GM18951 (cell line): ENCODE results near the gene DEXI.

Source experiments
- POLR2A ChIP-seq: IDR thresholded peaks from 4 replicates; pipeline ENCODE4 v1.6.1; 2011; ENCODE audit warnings: mild to moderate bottlenecking; ENCODE audit not compliant: insufficient read length, insufficient read depth; ENCODE audit errors: extremely low read depth
- in situ Hi-C: fragments of 300-500 bp; cut with MboI; formaldehyde crosslinking; loops from one replicate; pipeline ENCODE4 v1.12.0; 2022; ENCODE audit warnings: low sequenced_read_pairs, mixed read lengths, inconsistent platforms; ENCODE audit not compliant: unreplicated experiment

DEXI gene

GRCh38 chr16:10964891-10965326 lies 22.6 kb upstream of the DEXI start:
- in situ Hi-C loops, result loop anchor here (10.0 to 25.0 kb wide), 4 partner anchors 272 to 847 kb away; partner anchors contain the start of gene SNN
- TF ChIP-seq POLR2A, result no peak

GRCh38 chr16:10964039-10964890 lies 22.0 kb upstream of the DEXI start:
- in situ Hi-C loops, result loop anchor here (10.0 to 25.0 kb wide), 4 partner anchors 273 to 848 kb away; partner anchors contain the start of gene SNN
- no peak for TF ChIP-seq POLR2A

- in situ Hi-C loops, result loop anchor here (10.0 to 25.0 kb wide), 4 partner anchors 276 to 851 kb away; partner anchors contain the start of gene SNN
Observed at GRCh38 chr16:10961231-10961630, 19.0 kb upstream of the DEXI start.

GRCh38 chr16:10959161-10959560 lies 16.9 kb upstream of the DEXI start:
- TF ChIP-seq POLR2A, result no peak
- in situ Hi-C loops, result loop anchor here (25.0 kb wide), 3 partner anchors 278 to 853 kb away; partner anchors contain the start of gene SNN

More at GRCh38 chr16:10961231-10961630, 19.0 kb upstream of the DEXI start:
- TF ChIP-seq POLR2A, result no peak

GRCh38 chr16:10957771-10958482 lies 15.7 kb upstream of the DEXI start:
- no peak for TF ChIP-seq POLR2A
- in situ Hi-C loops, result loop anchor here (25.0 kb wide), 3 partner anchors 279 to 854 kb away; partner anchors contain the start of gene SNN

GRCh38 chr16:10954903-10955302 lies 12.6 kb upstream of the DEXI start:
- TF ChIP-seq POLR2A, result no peak
- in situ Hi-C loops, result loop anchor here (25.0 kb wide), 3 partner anchors 282 to 857 kb away; partner anchors contain the start of gene SNN

GRCh38 chr16:10951026-10951425 lies 8.8 kb upstream of the DEXI start:
- in situ Hi-C loops, result loop anchor here (25.0 kb wide), 3 partner anchors 286 to 861 kb away; partner anchors contain the start of gene SNN
- TF ChIP-seq POLR2A, result no peak

GRCh38 chr16:10950393-10950792 lies 8.1 kb upstream of the DEXI start:
- in situ Hi-C loops, result loop anchor here (25.0 kb wide), 3 partner anchors 287 to 862 kb away; partner anchors contain the start of gene SNN

GRCh38 chr16:10949424-10949970 lies 7.2 kb upstream of the DEXI start:
- in situ Hi-C loops, result no loop called here
- no peak for TF ChIP-seq POLR2A

More at GRCh38 chr16:10950393-10950792, 8.1 kb upstream of the DEXI start:
- no peak for TF ChIP-seq POLR2A

GRCh38 chr16:10947211-10947787 lies 5.0 kb upstream of the DEXI start:
- TF ChIP-seq POLR2A, result no peak
- in situ Hi-C loops, result no loop called here

GRCh38 chr16:10946308-10946707 lies 4.0 kb upstream of the DEXI start:
- no peak for TF ChIP-seq POLR2A
- in situ Hi-C loops, result no loop called here

- TF ChIP-seq POLR2A, result no peak
- in situ Hi-C loops, result no loop called here
Observed at GRCh38 chr16:10945065-10945787, 3.0 kb upstream of the DEXI start.
